ENCODE data around the gene SEBOX. TPM values are rescaled to one million over a fixed set of nuclear protein-coding genes. Genes with fewer than 3 reads are reported as not detected.

The SEBOX gene
- total and polyA plus RNA-seq, 2 experiments from 2014 or later: not detected

DNA sequence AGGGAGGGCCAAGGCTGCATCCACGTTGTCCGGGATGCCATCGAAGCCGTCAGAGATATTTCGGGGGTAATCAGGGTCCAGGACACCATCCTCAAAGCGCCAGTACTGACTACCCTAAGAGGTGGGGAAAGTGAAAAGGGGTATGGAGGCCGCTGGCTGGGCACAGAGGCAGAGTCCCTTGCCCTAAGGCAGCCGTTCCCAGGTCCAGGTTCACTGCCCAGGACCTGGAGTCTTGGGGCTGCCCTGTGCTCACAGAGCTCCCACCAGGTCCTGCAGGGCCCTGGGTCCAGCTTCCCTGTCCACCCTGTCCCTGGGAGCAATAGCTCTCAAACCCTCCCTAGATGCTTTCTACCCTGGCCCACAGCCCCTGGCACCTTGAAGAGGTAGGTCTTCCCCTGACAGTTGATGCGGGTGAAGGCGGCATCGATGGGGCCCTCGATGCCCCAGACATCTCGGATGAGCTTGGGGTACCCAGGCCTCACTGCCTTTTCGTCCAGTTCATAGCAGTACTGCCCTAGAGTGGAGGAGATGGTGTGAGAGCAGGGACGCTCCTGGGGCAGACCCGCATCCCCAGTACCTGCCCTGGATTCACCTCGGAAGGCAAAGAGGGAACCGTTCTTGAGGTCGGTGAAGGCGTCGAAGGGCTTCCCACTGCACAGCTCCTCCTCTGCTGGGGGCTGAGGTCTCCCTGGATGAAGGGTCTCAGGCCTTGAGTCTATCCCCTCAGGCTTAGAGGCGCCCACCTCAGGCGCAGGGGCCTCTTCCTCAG, 4.1 kb upstream of the SEBOX start:
- peaks cover 9% of the 10 kb centered on the region; the same call in 1 of the 2 replicates for H3K4me1 ChIP-seq (ENCODE audit: insufficient read depth)
- H3K36me3 Mint-ChIP-seq (ENCODE audit: low read depth): no peaks in the 10 kb centered on the region
- peaks cover 10% of the 10 kb centered on the region; the same call in 1 of the 2 replicates for H4K20me1 ChIP-seq (replicated peaks; ENCODE audit: insufficient read depth)
- H3K79me2 ChIP-seq (replicated peaks; ENCODE audit: insufficient read depth): no peaks in the 10 kb centered on the region
- no peak overlapping the region for H2AFZ ChIP-seq
- H3K36me3 ChIP-seq (ENCODE audit: insufficient read depth): no peaks in the 10 kb centered on the region
- H3K27me3 Mint-ChIP-seq (ENCODE audit: insufficient read depth, low read depth, poor library complexity): peaks cover 33% of the 10 kb centered on the region
- no peaks in the 10 kb centered on the region for H3K9me2 ChIP-seq (ENCODE audit: insufficient read depth)
- H3K4me3 Mint-ChIP-seq: no peak overlapping the region
- no peak overlapping the region for H3K27ac ChIP-seq (ENCODE audit: low read depth)
- peaks cover 21% of the 10 kb centered on the region for H3K4me1 Mint-ChIP-seq
- no peak overlapping the region for H3K27ac Mint-ChIP-seq
- H3K4me3 ChIP-seq: no peak overlapping the region
- DNase-seq (ENCODE audit: low spot score) (no peak), ATAC-seq (no peak)
- H3K4me2 ChIP-seq: no peak overlapping the region
- TF ChIP-seq CTCF (conservative IDR thresholded peaks at IDR 0.05; ENCODE audit: low read depth in 2 of 2) (no peak), REST (IDR thresholded peaks at IDR 0.05; ENCODE audit: unreplicated experiment) (no peak), CREB1 (CRISPR knock-in tag; IDR thresholded peaks at IDR 0.05; ENCODE audit: low read depth) (no peak), EZH2phosphoT487 (IDR thresholded peaks at IDR 0.05; ENCODE audit: unreplicated experiment) (no peak), ZNF114 (CRISPR knock-in tag; IDR thresholded peaks at IDR 0.05) (no peak), ZNF331 (CRISPR knock-in tag; IDR thresholded peaks at IDR 0.05; ENCODE audit: low read depth) (no peak), STAT1 (IDR thresholded peaks at IDR 0.05; ENCODE audit: unreplicated experiment) (no peak), NANOG (IDR thresholded peaks at IDR 0.05; ENCODE audit: borderline replicate concordance) (no peak), ETS1 (IDR thresholded peaks at IDR 0.05) (no peak), POLR2AphosphoS5 (IDR thresholded peaks at IDR 0.05; ENCODE audit: low read depth) (no peak), ZNF462 (CRISPR knock-in tag; IDR thresholded peaks at IDR 0.05) (no peak), JUNB (IDR thresholded peaks at IDR 0.05; ENCODE audit: unreplicated experiment) (no peak), EZH2 (IDR thresholded peaks at IDR 0.05; ENCODE audit: low read depth, unreplicated experiment) (no peak)
- H3K9me3 Mint-ChIP-seq: no peaks in the 10 kb centered on the region
- no peaks in the 10 kb centered on the region; the same call in 1 of the 2 replicates for H3F3A ChIP-seq (replicated peaks; ENCODE audit: low read depth)
- H3K27me3 ChIP-seq (ENCODE audit: insufficient read depth): peaks cover 18% of the 10 kb centered on the region
